HG02970 (cell line): ENCODE data around the gene POGK.
"Not testable (repeated sequence)": the region's sequence is repeated elsewhere in the genome, so short reads cannot be mapped to it uniquely, and the experiment has no call there.

Source experiments
- ATAC-seq: cut with Tn5 transposase; IDR thresholded peaks from one replicate; pipeline ENCODE4 v1.9.1; 2021; ENCODE audit warnings: mild to moderate bottlenecking, moderate library complexity, moderate number of reproducible peaks; ENCODE audit not compliant: unreplicated experiment, low FRiP score

Gene POGK, protein sequence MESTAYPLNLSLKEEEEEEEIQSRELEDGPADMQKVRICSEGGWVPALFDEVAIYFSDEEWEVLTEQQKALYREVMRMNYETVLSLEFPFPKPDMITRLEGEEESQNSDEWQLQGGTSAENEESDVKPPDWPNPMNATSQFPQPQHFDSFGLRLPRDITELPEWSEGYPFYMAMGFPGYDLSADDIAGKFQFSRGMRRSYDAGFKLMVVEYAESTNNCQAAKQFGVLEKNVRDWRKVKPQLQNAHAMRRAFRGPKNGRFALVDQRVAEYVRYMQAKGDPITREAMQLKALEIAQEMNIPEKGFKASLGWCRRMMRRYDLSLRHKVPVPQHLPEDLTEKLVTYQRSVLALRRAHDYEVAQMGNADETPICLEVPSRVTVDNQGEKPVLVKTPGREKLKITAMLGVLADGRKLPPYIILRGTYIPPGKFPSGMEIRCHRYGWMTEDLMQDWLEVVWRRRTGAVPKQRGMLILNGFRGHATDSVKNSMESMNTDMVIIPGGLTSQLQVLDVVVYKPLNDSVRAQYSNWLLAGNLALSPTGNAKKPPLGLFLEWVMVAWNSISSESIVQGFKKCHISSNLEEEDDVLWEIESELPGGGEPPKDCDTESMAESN

DNA sequence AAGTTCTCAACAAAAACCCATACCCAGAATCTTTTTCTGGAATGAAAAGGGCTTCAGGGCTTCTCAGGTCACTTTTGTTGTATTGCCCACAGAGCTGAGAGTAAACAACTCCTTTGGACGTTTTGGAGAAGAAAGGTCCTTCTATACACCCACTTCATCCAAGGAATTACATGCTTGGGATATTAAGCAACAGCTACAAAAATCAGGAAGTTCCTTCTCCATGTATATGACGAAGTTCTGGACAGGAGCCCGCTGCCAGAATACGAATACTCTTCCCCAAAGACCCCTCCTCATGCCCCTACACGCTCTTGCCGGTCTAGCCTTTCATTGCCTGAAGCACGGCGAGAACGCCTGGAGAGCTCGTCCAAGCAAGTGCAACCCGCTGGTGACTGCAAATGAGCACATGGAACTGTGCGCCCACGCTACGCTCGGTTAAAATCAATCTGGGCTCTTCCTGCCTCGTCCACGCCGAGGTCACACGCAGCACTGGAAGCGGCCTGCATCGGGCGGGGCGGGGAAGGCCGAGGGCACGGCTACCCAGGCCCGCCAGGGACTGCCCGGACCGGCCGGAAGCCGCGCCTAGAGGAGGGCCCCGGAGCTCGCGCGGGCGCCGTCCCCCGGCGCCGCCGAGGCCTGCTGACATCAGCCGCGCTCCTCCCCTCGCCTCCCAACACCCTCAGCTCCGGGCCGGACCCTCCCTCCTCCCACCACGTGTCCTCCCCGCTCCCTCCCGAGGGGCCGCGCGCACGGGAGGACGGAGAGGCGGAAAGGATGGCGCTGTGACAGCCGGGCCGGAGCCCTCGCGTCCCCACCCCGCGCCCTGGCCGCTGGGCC is at the start of gene POGK:
Gene POGK, plus strand, starts transcription at position 710 of the 834 bp plus-strand sequence. CDS start 1,482 bp downstream, outside the sequence.
- ATAC-seq: peak; percentile 96

DNA sequence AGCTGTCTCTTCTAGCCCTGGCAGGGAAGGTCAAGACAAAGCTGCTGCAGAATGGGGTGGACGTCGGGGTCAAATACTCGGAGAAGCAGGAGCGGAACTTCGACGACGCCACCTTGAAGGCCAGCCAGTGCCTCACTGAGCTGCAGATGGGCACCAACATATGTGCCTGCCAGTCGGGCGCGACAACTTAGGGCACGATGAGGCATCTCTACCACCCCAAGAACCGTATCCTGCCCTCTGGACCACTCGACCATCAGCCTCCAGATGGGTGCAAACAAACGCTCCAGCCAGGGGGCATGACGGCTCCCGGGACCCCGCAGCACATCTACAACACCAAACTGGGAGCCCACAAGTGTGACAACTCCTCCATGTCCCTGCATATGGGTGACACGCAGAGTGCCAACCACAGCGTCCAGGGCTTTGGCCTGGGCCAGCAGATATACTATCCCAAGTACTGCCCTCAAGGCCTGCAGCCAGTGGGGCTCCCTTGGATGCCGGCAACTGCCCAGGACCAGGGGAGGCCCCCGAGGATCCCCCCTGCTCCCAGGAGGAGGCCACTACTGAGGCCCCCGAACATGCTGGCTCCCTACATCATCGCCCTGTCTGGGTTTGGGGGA is 42.5 kb upstream of the POGK start:
- ATAC-seq: no peak

DNA sequence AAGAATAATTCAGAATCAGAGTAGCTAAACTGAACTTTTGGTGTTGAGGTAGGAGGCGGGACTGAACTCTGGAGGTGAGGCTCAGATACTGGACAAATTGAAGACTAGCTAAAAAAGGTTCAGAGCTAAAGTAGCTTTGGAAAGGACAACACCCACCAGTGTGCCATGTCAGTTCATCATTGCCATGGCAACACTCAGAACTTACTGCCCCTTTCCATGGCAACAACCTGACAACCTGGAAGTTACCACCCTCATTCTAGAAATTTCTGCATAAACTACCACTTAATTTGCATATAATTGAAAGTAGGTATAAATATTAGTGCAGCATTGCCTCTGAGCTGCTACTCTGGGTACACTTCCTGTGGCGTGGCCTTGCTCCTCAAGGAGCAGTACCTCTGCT is 30.3 kb upstream of the POGK start:
- ATAC-seq: no peak

DNA sequence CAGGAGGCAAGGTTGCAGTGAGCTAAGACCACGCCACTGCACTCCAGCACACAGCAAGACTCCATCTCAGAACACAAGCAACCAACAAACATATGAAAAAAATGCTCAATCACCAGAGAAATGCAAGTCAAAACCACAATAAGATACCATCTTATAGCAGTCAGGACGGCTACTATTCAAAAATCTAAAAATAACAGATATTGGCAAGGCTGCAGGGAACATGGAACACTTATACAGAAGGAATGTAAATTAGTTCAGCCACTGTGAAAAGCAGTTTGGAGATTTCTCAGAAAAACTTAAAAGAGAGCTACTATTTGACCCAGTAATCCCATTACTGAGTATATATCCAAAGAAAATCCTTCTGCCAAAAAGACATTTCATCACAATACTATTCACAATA is 27.6 kb upstream of the POGK start:
- ATAC-seq: no peak

DNA sequence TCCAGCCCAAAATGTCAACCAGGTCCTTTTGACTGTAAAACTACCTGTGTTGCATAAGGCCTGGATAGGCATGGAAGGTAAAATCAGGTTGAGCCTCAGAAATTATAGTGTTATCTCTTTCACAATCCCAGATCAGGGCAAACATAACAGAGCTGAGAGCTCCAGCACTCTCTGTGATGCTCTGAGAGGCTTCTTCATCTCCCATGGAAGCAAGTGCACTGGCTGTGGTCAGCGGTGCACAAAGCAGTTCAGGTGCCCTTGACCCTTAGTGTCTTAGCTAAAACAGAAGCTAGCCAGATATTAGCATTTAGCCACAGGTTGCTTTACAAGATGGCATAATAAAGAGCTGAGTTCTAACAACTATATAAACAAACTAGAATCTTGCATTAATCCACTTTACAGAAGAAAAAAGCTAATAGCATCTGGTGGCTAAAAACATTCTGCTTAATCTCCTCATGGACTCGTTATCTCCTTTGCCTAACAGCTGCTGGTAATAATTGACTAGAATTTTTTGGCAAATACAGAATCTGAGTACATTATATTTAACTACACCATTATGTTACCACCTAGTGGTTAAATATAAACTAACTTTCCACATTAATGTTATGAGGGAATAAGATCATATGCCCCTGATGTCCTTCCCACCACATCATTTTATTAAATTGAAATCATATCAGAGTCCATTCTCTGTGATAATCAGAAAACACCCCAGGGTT is 25.6 kb upstream of the POGK start:
- no peak for ATAC-seq

DNA sequence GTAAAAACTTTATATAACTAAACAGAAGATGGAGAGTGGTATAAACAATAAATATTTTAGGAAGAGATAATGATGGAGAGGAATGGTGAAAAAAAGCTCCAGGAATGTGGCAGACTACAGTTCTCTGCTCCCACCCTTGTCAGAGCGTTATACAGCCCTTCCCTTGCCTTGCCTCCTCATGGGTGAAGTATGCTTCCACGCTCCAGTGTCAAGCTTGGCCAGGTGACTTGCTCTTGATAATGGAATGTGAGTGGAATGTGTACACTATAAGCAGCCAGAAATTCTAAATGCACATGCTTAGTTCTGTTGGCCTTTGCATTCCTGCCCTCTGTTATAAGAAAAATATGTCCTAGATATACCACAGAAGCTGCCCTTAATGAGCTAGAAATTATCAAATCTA is 24.7 kb upstream of the POGK start:
- ATAC-seq: no peak

DNA sequence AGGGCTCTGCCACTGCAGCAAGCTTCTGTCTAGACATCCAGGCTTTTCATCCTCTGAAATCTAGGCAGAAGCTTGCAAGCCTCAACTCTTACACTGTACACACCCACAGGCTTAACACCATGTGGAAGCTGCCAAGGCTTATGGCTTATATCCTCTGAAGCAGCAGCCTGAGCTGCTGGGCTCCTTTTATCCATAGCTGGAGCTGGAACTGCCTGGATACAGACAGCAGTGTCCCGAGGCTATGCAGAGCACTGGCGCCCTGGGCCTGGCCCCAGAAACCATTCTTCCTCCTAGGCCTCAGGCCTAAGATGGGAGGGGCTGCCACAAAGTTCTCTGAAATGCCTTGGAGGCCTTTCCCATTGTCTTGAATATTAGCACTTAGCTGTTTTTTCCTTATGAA is 19.3 kb upstream of the POGK start:
- ATAC-seq: no peak

DNA sequence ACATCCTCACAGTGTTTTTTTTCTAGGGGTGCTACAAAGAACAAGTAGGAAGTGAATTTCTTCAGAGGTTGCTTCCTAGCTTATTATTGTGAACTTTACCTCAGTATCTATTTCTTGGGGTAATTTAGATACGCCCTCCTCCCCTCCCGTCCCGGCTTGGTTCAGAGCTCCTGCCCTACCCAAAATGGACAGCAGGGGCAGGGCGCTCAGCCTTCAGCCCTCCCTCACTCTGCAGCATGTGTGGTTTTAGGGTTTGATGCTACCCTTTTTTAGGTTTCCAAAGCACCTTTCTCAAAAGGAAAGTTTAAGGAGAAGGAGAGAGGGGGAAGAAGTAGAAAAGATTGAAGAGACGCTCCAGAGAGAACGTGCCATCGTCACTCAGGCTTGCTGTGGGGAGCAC is 16.9 kb upstream of the POGK start:
- ATAC-seq: no peak

DNA sequence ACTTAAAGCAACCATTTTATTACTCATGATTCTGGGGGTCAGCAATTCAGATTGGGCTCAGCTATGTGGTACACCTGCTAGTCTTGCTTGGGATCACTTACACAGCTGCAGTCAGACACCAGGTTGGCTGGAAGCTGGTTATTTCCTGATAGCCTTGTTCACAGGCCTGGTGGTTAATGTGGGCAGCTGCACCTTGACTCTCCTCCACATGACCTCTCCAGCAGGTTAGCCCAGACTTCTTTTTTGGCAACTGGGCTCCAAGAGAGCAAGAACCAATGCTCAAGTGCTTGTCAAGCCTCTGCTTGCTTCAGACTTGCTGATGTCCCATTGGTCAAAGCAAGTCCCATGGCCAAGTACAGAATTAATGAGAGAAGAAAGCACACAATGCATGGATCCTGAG is 11.8 kb upstream of the POGK start:
- no peak for ATAC-seq

DNA sequence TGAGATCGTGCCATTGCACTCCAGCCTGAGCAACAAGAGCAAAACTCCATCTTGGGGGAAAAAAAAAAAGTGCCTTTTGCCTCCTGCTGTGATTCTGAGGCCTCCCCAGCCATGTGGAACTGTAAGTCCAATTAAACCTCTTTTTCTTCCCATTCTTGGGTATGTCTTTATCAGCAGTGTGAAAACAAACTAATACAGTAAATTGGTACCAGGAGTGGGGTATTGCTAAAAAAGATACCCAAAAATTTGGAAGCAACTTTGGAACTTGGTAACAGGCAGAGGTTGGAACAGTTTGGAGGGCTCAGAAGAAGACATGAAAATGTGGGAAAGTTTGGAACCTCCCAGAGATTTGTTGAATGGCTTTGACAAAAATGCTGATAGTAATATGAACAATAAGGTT is 9.5 kb upstream of the POGK start:
- ATAC-seq: not testable (repeated sequence)

DNA sequence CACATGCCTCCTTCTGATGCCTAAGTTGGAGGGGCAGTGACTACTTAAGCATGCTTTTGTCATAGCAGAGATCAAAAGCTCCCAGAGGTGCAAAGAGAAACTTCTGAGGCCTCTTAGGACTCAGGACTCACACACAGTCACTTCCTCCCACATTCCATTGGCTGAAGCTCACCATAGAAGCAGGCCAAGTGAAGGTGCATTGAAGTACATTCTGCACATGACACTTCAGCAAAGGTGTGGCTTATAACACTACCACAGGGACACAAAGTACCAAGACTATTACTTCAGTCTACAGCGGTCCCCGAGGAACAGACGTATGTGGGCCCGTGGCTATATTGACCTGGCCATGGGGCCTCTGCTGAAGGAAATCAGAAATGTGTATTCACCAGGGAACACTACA is 2.5 kb upstream of the POGK start:
- no peak for ATAC-seq

DNA sequence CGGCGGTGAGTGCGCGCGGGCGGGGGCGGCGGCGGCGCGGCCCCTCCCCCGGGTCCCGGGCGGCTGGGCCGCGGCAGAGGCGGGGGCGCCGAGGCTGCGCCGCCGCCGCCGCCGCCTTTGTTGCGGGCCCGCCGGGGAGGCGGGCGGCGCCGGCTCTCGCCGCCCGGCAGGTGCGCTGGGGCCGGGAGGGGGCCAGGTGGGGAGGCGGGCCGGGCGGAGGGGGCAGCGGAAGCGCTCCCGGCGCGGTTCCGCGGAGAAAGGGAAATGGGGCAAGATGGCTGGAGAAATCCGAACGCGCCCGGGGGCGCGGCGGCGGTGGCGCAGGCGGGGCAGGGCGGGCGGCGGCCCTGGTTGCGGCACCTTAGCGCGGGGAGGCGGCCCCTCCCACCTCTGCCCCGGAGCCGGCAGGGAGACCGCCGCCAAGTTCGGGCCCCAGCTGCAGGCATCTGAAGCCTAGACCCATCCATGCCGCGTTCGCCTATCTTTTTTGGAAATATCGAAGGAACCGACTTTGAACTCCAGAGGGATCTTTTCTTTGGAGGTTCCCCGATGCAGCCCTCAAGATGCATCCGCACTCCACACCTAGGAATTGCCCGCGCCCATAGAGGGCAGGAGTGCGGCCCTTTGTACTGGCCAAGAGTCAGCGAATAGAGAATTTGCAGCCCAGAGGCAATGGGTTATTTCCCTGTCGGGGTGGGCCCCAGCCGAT is 479 bp downstream of the POGK start:
- ATAC-seq: peak; percentile 32

DNA sequence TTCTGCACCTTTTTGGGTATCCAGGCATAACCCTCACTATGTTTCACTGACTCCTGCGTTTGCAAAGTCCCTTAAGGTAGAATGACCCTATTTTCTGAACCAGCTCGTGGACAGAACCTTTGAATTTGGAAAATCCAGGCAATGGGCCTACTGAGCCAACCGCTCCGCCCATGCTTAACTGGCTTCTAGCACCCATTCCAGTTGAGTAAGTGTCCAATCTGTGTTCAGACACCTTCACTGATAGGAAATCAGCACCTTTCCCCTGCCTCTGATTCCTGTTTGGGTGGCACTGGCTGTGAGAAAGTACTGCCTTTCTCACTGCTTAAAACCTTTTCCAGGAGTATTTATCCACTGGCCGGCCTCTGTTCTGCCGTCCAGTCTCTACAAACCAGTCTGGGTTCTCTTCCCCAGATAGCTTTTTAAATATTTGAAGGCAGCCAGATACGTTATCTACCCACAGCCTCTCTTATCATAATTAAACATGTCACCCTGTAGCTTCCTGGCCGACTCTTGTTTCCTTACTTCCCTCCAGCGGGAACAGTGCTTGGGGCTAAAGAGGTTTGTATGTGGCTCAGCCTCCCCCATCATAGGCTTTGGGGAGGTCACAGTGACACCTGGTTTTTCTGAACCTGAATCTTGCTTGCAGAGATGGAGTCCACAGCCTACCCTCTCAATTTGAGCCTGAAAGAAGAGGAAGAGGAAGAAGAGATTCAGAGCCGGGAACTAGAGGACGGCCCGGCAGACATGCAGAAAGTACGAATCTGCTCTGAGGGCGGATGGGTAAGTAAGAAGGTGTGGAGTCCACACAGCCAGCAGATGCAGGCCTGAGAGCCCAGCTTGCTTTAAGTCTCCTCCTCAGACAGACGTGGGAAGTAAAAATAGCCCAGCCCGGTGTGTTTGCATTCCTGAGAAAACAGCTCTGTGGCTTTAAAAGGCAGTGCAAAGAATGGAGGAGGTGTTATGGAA is 1.3 kb downstream of the POGK start:
- ATAC-seq: no peak

DNA sequence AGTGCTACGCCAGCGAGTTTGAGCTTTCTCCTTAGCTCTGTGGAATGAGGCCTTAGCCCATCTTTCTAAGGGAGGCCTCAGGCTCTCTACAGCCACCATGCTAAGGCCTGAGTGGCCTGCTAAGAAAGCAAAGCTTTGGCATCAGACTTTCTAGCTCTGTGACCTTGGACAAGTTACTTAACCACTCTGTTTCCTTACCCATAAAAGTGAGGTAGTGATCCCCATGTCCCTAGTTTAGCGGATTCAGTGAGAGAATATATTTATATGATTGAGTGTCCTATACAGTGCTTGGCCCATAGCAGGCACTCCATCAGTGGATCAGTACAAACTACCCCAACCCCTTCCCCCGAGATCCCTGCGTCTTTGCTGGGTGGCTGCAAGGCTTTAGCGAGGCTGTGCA is 4.0 kb downstream of the POGK start:
- ATAC-seq: no peak

DNA sequence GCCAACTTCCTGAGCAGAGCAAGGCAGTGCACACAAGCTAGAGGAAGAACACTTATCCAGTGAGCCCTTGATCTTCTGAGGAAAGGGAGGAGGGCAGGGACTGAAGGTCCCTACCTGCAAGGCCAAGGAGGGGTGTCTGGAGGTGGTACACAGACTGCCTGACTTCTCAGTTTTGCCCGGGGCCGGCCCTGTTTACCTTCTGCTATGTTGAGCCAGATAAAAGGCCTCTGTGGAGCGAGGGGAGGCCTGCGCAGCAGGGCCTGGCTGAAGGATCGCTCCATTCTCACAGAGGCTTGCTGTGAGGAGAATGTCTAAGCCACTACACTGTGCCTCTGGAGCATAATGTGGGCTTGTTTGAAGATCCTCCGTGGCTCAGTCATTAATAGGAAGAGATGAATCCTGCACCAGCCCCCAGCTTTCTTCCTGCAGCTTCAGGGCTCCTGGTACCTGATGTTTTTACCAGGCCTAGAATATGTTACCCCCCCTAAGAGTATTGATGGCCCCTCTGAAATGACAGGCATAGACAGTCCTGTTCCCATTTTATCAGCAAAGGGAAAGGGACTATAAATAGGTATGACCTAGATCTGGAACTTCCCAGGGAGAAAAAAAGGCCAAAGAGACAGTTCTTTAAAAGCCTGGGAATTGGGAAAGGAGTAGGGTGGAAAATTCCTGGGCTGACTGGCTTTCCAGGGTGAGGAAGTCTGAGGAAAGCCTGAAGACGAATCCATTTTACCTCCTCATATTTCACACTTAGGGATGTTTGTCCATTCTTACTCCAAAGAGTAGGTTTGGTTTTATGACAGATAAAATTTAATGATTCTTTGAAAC is 4.7 kb downstream of the POGK start:
- ATAC-seq: no peak

DNA sequence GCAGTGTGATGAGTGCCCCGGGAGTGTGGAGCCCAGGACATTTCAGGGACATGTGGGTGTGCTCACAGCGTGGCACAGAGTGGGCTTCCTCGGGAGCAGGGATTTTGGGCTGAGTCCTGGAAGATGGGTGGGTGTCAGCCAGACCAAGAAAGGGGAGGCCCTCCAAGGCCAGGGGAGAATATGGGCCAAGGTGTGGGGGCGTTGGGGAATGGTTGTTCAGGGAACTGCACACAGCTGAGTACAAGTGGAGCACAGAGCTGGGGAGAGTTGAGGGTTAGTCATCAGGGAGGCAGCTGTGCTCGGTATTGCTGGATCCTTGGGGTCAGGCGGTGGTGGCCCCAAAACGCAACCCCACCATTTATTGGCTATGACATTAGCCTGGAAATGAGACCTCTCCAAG is 5.5 kb downstream of the POGK start:
- no peak for ATAC-seq

DNA sequence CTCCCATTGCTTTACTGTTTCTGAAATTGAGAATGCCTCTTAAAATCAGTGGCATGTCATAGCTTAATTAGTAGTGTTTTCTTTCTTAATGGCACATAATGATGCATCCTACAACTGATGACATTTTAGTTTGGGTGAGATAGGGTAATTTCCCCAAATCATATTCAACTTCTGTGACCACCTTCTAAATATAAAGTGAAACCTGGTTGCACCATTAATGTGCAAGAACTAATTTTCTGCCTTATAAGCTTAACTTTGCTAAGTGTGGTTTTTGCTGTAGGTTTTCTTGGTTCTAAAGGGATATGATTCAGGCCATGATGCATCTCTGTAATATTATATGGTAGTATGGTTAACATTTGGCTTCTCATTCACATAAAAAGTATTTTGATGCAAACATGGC is 8.9 kb downstream of the POGK start:
- ATAC-seq: no peak

DNA sequence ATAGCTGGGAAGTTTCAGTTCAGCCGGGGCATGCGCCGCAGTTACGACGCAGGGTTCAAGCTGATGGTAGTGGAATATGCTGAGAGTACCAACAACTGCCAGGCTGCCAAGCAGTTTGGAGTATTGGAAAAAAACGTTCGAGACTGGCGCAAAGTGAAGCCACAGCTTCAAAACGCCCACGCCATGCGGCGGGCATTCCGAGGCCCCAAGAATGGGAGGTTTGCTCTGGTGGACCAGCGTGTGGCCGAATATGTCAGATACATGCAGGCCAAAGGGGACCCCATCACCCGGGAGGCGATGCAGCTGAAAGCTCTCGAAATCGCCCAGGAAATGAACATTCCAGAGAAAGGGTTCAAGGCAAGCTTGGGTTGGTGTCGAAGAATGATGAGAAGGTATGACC is 9.9 kb downstream of the POGK start:
- ATAC-seq: no peak
